HCT116 (cell line): ENCODE results near the gene TAS1R1. TPM values are rescaled to one million over a fixed set of nuclear protein-coding genes. Genes with fewer than 3 reads are reported as not detected.

Source experiments
- ATAC-seq: fragments of 200-7000 bp; cut with Tn5 transposase; 2 replicates; pipeline ENCODE4 v1.9.1; 2020; ENCODE audit warnings: mild to moderate bottlenecking, moderate library complexity
- BruUV-seq: library from RNA; stranded (reverse); fragments of 400-500 nt; replicated peaks from 2 replicates; lab custom pipeline; 2021; lab: Mats Ljungman, UMichigan
- CTCF ChIA-PET: fragments of 300-600 bp; sonication (Branson Sonifier 250); formaldehyde crosslinking; loops from one replicate; lab custom pipeline; 2021; ENCODE audit warnings: antibody characterized with exemption; lab: Charles Lee
- POLR2A ChIA-PET: fragments of 300-600, 350-600 bp; sonication (Branson Sonifier 250); formaldehyde crosslinking; loops from one replicate; lab custom pipeline; 2021; ENCODE audit warnings: antibody characterized with exemption; lab: Charles Lee
- RAD21 ChIA-PET, 2 experiments: fragments of 300-600 bp; sonication (Branson Sonifier 250); formaldehyde crosslinking; loops; one replicate each; lab custom pipeline; 2023; ENCODE audit warnings: low total read pairs in 2 of 2; ENCODE audit not compliant: uncharacterized antibody in 2 of 2, unreplicated experiment in 2 of 2, low non-redundant PET in 1 of 2; lab: Charles Lee
- DNase-seq: peaks from one replicate; pipeline ENCODE4 v3.0.0-alpha.2; 2010; ENCODE audit warnings: low read depth, low spot score
- H2AFZ ChIP-seq: fragments of 200-600 bp; shearing (Covaris generic), sonication (generic); 2 replicates; pipeline ENCODE4 v1.6.1; 2017; ENCODE audit warnings: low read depth, mixed run types, mixed read lengths, antibody characterized with exemption, low read length; ENCODE audit not compliant: poor library complexity, severe bottlenecking
- H3K27ac ChIP-seq: 2 replicates; pipeline ENCODE4 v1.5.1; 2012; ENCODE audit warnings: low read depth, low read length
- H3K27me3 ChIP-seq: fragments of 200-600 bp; sonication (generic); 2 replicates; pipeline ENCODE4 v1.6.1; 2016; ENCODE audit warnings: mixed run types, low read length, mixed read lengths; ENCODE audit not compliant: insufficient read depth
- H3K36me3 ChIP-seq, 2 experiments: fragments of 200-500 bp in 1 of 2; fragments of 200-600 bp in 1 of 2; sonication (Bioruptor generic) in 1 of 2; sonication (generic) in 1 of 2; 2 replicates each; pipeline versions ENCODE4 v1.5.1 to v1.6.1; 2014 to 2016; ENCODE audit warnings: low read length in 2 of 2, inconsistent platforms in 1 of 2, mixed read lengths in 1 of 2, mixed run types in 1 of 2; ENCODE audit not compliant: insufficient read depth in 2 of 2, control insufficient read depth in 1 of 2
- H3K4me1 ChIP-seq, 2 experiments: fragments of 200-600 bp in 1 of 2; sonication (generic) in 1 of 2; 2 replicates each; pipeline versions ENCODE4 v1.5.1 to v1.6.1; 2012 to 2017; ENCODE audit warnings: low read length in 2 of 2, inconsistent platforms in 1 of 2, mild to moderate bottlenecking in 1 of 2, mixed read lengths in 1 of 2, mixed run types in 1 of 2, moderate library complexity in 1 of 2; ENCODE audit not compliant: insufficient read depth in 2 of 2, control insufficient read depth in 1 of 2
- H3K4me2 ChIP-seq: fragments of 200-600 bp; sonication (generic); 2 replicates; pipeline ENCODE4 v1.6.1; 2017; ENCODE audit warnings: mixed run types, low read length, mixed read lengths
- H3K4me3 ChIP-seq, 2 experiments: fragments of 200-600 bp in 1 of 2; sonication (generic) in 1 of 2; replicated peaks in 1 of 2; 2 replicates each; pipeline ENCODE4 v1.5.1; 2011 to 2016; ENCODE audit warnings: low read length in 2 of 2, control low read depth in 1 of 2, low read depth in 1 of 2, mild to moderate bottlenecking in 1 of 2, mixed read lengths in 1 of 2, mixed run types in 1 of 2
- H3K79me2 ChIP-seq: fragments of 200-600 bp; sonication (generic); 2 replicates; pipeline ENCODE4 v1.6.1; 2017; ENCODE audit warnings: mild to moderate bottlenecking, mixed run types, low read length, moderate library complexity, mixed read lengths; ENCODE audit not compliant: insufficient read depth
- H3K9ac ChIP-seq: fragments of 200-600 bp; sonication (generic); 2 replicates; pipeline ENCODE4 v1.6.1; 2016; ENCODE audit warnings: low read length, mixed read lengths
- H3K9me2 ChIP-seq: fragments of 200-600 bp; sonication (generic), shearing (Covaris generic); 2 replicates; pipeline ENCODE4 v1.6.1; 2017; ENCODE audit warnings: mixed run types, mild to moderate bottlenecking, moderate library complexity; ENCODE audit not compliant: insufficient read depth
- H3K9me3 ChIP-seq, 2 experiments: fragments of 200-500 bp in 1 of 2; fragments of 200-600 bp in 1 of 2; sonication (Bioruptor generic) in 1 of 2; sonication (generic) in 1 of 2; 2 replicates each; pipeline ENCODE4 v1.6.1; 2014 to 2017; ENCODE audit warnings: low read length in 2 of 2, mixed read lengths in 2 of 2, inconsistent platforms in 1 of 2, low read depth in 1 of 2, mild to moderate bottlenecking in 1 of 2, mixed run types in 1 of 2, moderate library complexity in 1 of 2; ENCODE audit not compliant: control insufficient read depth in 1 of 2, insufficient read depth in 1 of 2
- H4K20me1 ChIP-seq: fragments of 200-600 bp; sonication (generic), shearing (Covaris generic); 2 replicates; pipeline ENCODE4 v1.6.1; 2017; ENCODE audit warnings: mixed run types, mild to moderate bottlenecking, moderate library complexity; ENCODE audit not compliant: insufficient read depth
- CTCF ChIP-seq, 3 experiments: fragments of 200-600 bp in 1 of 3; sonication (generic) in 1 of 3; IDR thresholded peaks in 2 of 3; conservative IDR thresholded peaks in 1 of 3; 2 replicates each; pipeline ENCODE4 v1.5.1; 2012 to 2017; ENCODE audit warnings: low read depth in 2 of 3, low read length in 2 of 3, antibody characterized with exemption in 1 of 3, borderline replicate concordance in 1 of 3, control low read depth in 1 of 3, mild to moderate bottlenecking in 1 of 3, mixed read lengths in 1 of 3, mixed run types in 1 of 3, moderate library complexity in 1 of 3; ENCODE audit not compliant: insufficient read depth in 1 of 3
- EGR1 ChIP-seq: IDR thresholded peaks from 2 replicates; pipeline ENCODE4 v1.6.1; 2012; ENCODE audit warnings: low read depth
- EZH2 ChIP-seq: fragments of 200-600 bp; sonication (generic); IDR thresholded peaks from 2 replicates; pipeline ENCODE4 v1.6.1; 2017; ENCODE audit warnings: antibody characterized with exemption, mixed run types
- REST ChIP-seq: IDR thresholded peaks from 2 replicates; pipeline ENCODE4 v1.6.1; 2012; ENCODE audit warnings: low read depth
- SP1 ChIP-seq: IDR thresholded peaks from 2 replicates; pipeline ENCODE4 v1.6.1; 2012; ENCODE audit warnings: low read depth
- TCF7L2 ChIP-seq: IDR thresholded peaks from 2 replicates; pipeline ENCODE4 v1.7.0; 2011; ENCODE audit warnings: borderline replicate concordance, inconsistent platforms; ENCODE audit not compliant: insufficient read depth, insufficient read length; ENCODE audit errors: extremely low read depth
- YY1 ChIP-seq: IDR thresholded peaks from 2 replicates; pipeline ENCODE4 v1.6.1; 2011; ENCODE audit warnings: low read length, low read depth, moderate library complexity, mild to moderate bottlenecking; ENCODE audit not compliant: insufficient replicate concordance; ENCODE audit errors: extremely low read depth
- ZBTB33 ChIP-seq: IDR thresholded peaks from 2 replicates; pipeline ENCODE4 v1.6.1; 2011; ENCODE audit warnings: mild to moderate bottlenecking, low read length, moderate library complexity; ENCODE audit not compliant: insufficient replicate concordance; ENCODE audit errors: extremely low read depth
- ZFX ChIP-seq: fragments of 450-650 bp; IDR thresholded peaks from 2 replicates; pipeline ENCODE4 v1.6.1; 2017
- intact Hi-C: fragments of 100-400 bp; cut with micrococcal nuclease; formaldehyde crosslinking; loops from 2 replicates; pipeline ENCODE4 v1.10.0; 2022
- total RNA-seq: library from RNA; stranded (reverse); gene quantifications from one replicate; pipeline ENCODE4 v1.2.1, GENCODE V29; 2021; ENCODE audit not compliant: unreplicated experiment

Gene TAS1R1
- total RNA-seq, 1 experiment from 2014 or later = not detected

- RAD21 ChIA-PET = no interaction called here
- Histone ChIP-seq H3K36me3 (peaks cover 12 to 15% of the 10 kb centered on the region in 2 experiments; a peak in 3 of 4 replicates), H3K9me3 (no peaks in the 10 kb centered on the region), H3K9me2 (no peaks in the 10 kb centered on the region), H3K4me3 (no peak overlapping the region), H3K4me2 (no peak overlapping the region), H3K79me2 (peaks cover 38% of the 10 kb centered on the region), H4K20me1 (no peaks in the 10 kb centered on the region), H3K9ac (no peak overlapping the region), H3K27me3 (no peaks in the 10 kb centered on the region), H3K4me1 (peaks cover 0 to 18% of the 10 kb centered on the region in 2 experiments; a peak in 2 of 4 replicates), H3K27ac (no peak overlapping the region), H2AFZ (no peak overlapping the region)
- ATAC-seq = no peak
- CTCF ChIA-PET = no interaction called here
- intact Hi-C loops = no loop called here
- POLR2A ChIA-PET = no interaction called here
- no TSS peak for BruUV-seq
- no peak for DNase-seq
- TF ChIP-seq YY1 (no peak), REST (no peak)
Measured at GRCh38 chr1:6627841-6628545, 72.9 kb downstream of the TAS1R1 start.

GRCh38 chr1:6628971-6629479 is 73.9 kb downstream of the TAS1R1 start:
- Histone ChIP-seq H3K36me3 (peaks cover 13 to 18% of the 10 kb centered on the region in 2 experiments; a peak in 2 of 4 replicates), H3K79me2 (peaks cover 30% of the 10 kb centered on the region), H3K9me3 (no peaks in the 10 kb centered on the region), H3K27me3 (no peaks in the 10 kb centered on the region), H3K9me2 (no peaks in the 10 kb centered on the region), H3K4me3 (no peak overlapping the region), H2AFZ (no peak overlapping the region), H3K27ac (no peak overlapping the region), H3K9ac (no peak overlapping the region), H3K4me2 (no peak overlapping the region), H4K20me1 (no peaks in the 10 kb centered on the region), H3K4me1 (peaks cover 0 to 16% of the 10 kb centered on the region in 2 experiments; a peak in 2 of 4 replicates)
- ChIA-PET CTCF (no interaction called here), RAD21 (no interaction called here), POLR2A (no interaction called here)
- no peak for DNase-seq
- no peak for ATAC-seq
- intact Hi-C loops = no loop called here
- no TSS peak for BruUV-seq
- TF ChIP-seq SP1 = no peak
- TF ChIP-seq ZFX = no peak
- TF ChIP-seq CTCF (IDR thresholded peaks at IDR 0.05 in 2 of 3, conservative IDR thresholded peaks at IDR 0.05 in 1 of 3; ENCODE audit: borderline replicate concordance in 1 of 3, insufficient read depth in 1 of 3, low read depth in 2 of 3, low read length in 2 of 3) = no peak
- no peak for TF ChIP-seq ZBTB33
- no peak for TF ChIP-seq EGR1
- no peak for TF ChIP-seq EZH2
- TF ChIP-seq TCF7L2 = no peak
